Left lung (tissue), 10 donors: ENCODE data around the gene PRSS50. TPM values are rescaled to one million over a fixed set of nuclear protein-coding genes. Genes with fewer than 3 reads are reported as not detected.

Experiments used
- ATAC-seq: fragments of 200-7000 bp; cut with Tn5 transposase; one replicate; pipeline ENCODE4 v1.9.1; 2020; ENCODE audit warnings: moderate library complexity
- DNase-seq, 4 donors: peaks; one replicate each; pipeline ENCODE4 v3.0.0-alpha.2; 2013 to 2020
- H3K27ac ChIP-seq, 2 donors: fragments of 200-600 bp; sonication (generic) in 1 of 2; one replicate each; pipeline versions ENCODE4 v1.5.0 to v1.8.0; 2020 to 2021
- H3K27me3 ChIP-seq, 2 donors: fragments of 200-600 bp; sonication (generic) in 1 of 2; one replicate each; pipeline versions ENCODE4 v1.5.0 to v1.8.0; 2020 to 2021
- H3K36me3 ChIP-seq, 2 donors: fragments of 200-600 bp; sonication (generic) in 1 of 2; one replicate each; pipeline versions ENCODE4 v1.5.0 to v1.8.0; 2020 to 2021
- H3K4me1 ChIP-seq, 2 donors: fragments of 200-600 bp; one replicate each; pipeline ENCODE4 v1.8.0; 2021
- H3K4me3 ChIP-seq, 2 donors: fragments of 200-600 bp; sonication (generic) in 1 of 2; one replicate each; pipeline versions ENCODE4 v1.5.0 to v1.8.0; 2020 to 2021; ENCODE audit warnings: mild to moderate bottlenecking in 1 of 2
- H3K9me3 ChIP-seq, 2 donors: fragments of 200-600 bp; sonication (generic) in 1 of 2; one replicate each; pipeline versions ENCODE4 v1.5.0 to v1.8.0; 2020 to 2021
- CTCF ChIP-seq, 2 donors: fragments of 200-600 bp; sonication (generic) in 1 of 2; IDR thresholded peaks; one replicate each; pipeline versions ENCODE4 v1.5.0 to v1.8.0; 2021; ENCODE audit warnings: antibody characterized with exemption in 2 of 2
- intact Hi-C, 2 donors: fragments of 100-400 bp; cut with DNase I; formaldehyde crosslinking; loops; one replicate each; pipeline versions ENCODE4 v1.11.2 to v1.14.2; 2022
- polyA plus RNA-seq, 6 donors: library from polyadenylated mRNA; unstranded; fragments of 120-200 nt; gene quantifications; one replicate each; pipeline ENCODE4 v1.2.1, GENCODE V29; 2013; ENCODE audit not compliant: insufficient read length in 6 of 6
- total RNA-seq, 2 donors: library from RNA; stranded (reverse); fragmentation: NEBNext Ultra II Directional; extraction: Animal tissue kit (Norgen Biotek cat#: 25700); gene quantifications; one replicate each; pipeline ENCODE4 v1.2.1, GENCODE V29; 2021
- donor health status: DM: no; HTN: yes; CAD: no.
- donor health status: DM: no; HTN: no; CAD: no.

PRSS50 gene
- total and polyA plus RNA-seq, 8 donors: 0.24 to 1.1 (median 0.66) TPM

DNA sequence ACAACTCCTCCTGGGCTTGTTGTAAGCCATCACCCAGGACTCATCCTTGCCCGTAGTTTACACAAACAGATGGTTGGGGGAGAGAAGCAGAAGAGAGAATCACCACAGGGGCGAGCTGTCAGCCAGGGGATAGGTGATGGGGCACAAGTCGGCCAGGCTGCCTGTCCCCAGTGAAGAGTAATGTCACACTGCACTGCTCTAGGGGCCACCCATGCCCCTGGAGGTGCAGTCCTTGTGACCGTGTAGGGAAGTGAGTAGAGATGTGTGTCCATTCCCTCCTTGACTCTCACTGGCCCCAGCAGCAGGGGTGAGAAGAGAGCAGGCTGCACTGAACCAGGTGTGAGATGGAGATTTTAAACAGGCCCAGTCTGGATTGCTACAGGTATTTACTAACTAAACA lies 17.1 kb upstream of the PRSS50 start:
- Histone ChIP-seq H3K27me3 (peaks cover 0 to 5% of the 10 kb centered on the region in 2 donors), H3K4me3 (no peak overlapping the region), H3K9me3 (no peaks in the 10 kb centered on the region), H3K36me3 (no peaks in the 10 kb centered on the region), H3K4me1 (no peaks in the 10 kb centered on the region), H3K27ac (no peak overlapping the region)
- DNase-seq (no peak), ATAC-seq (no peak)
- no peak for TF ChIP-seq CTCF (IDR thresholded peaks at IDR 0.05)
- intact Hi-C loops: no loop called here

DNA sequence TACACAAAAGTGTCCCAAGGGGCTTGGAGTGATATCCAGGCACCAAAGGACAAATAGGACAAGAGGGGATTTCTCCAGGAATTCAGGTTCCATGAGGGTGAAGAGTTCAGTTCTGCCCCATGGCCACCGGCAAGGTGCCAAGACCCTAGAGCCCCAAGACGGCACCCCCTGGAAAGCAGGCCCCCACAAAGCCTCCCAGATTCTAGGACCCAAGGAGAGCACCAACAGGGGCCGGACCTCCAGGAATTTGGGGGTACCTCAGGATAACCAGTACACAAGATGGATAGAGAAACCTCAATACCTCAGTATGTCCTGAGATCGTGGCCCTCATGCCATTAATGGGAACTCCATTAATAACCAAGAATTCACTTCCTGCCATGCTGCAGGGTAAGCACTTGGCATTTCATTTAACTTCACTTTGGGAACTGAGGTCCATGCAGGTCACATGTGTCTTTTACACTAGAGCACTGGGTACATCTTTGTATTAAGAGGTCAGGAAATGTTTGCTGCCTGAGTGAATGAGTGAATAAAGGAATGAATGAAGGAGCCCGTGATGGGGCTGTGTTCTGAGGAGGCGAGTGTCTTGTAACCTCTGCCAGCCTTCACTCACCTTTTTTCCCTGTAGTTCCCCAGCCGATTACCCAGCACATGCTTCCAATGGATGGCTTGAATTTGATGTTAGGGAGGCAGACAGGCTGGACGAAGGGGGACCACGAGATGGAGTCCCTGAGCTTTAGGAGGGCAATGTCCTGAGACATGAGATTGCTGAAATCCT lies 15.5 kb upstream of the PRSS50 start:
- no peaks in the 10 kb centered on the region for H3K4me1 ChIP-seq
- no peak overlapping the region for H3K27ac ChIP-seq
- H3K9me3 ChIP-seq: no peaks in the 10 kb centered on the region
- H3K27me3 ChIP-seq: peaks cover 0 to 5% of the 10 kb centered on the region in 2 donors
- intact Hi-C loops: no loop called here
- no peaks in the 10 kb centered on the region for H3K36me3 ChIP-seq
- no peak for ATAC-seq
- no peak overlapping the region for H3K4me3 ChIP-seq
- DNase-seq: no peak
- TF ChIP-seq CTCF (IDR thresholded peaks at IDR 0.05): no peak

DNA sequence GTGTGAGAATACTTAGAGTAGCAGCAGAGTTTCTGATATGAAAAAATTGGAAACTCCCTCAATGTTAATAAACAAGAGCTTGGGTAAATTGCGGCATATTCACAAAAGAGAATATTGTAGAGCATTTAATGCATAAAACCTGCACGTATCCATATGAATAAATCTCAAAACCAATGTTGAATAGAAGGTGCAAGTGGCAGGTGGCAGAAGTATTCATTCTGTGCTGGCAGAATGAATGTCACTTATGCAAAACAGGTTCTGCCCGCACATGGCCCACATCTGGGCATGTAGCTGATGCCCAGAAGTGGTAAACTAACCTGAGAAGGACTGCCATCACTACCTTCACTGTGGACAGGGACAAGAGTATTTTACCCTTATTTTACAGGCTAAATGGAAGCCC lies 14.1 kb upstream of the PRSS50 start:
- Histone ChIP-seq H3K4me1 (no peaks in the 10 kb centered on the region), H3K9me3 (no peaks in the 10 kb centered on the region), H3K27ac (no peak overlapping the region), H3K27me3 (peaks cover 0 to 5% of the 10 kb centered on the region in 2 donors), H3K4me3 (no peak overlapping the region), H3K36me3 (no peaks in the 10 kb centered on the region)
- intact Hi-C loops: no loop called here
- no peak for TF ChIP-seq CTCF (IDR thresholded peaks at IDR 0.05)
- ATAC-seq (no peak), DNase-seq (no peak)

- Histone ChIP-seq H3K4me1 (no peaks in the 10 kb centered on the region), H3K36me3 (no peaks in the 10 kb centered on the region), H3K4me3 (no peak overlapping the region), H3K9me3 (no peaks in the 10 kb centered on the region), H3K27me3 (peaks cover 0 to 5% of the 10 kb centered on the region in 2 donors), H3K27ac (no peak overlapping the region)
- DNase-seq (no peak), ATAC-seq (no peak)
- intact Hi-C loops: no loop called here
- TF ChIP-seq CTCF (IDR thresholded peaks at IDR 0.05): no peak
These were observed 13.2 kb upstream of the PRSS50 start for GRCh38 chr3:46730819-46731218.

DNA sequence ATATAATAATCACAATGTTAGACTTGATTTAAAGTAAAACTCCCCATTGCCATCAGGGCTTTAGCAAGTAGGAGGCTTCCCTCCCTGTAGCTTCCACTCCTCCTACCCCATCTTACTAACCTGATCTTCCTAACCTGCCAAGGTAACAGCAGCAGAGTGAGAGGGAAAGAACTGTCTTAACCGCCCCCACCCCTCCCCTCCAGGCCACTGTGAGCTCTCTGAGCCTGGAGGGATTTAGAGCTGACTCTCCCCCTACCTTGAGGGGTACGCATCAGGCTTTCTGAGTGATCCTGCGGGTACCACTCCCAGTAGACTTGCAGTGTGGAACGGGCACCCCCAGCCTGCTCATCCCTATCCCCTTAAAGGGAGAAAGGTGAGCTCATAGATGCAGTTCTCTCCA lies 11.4 kb upstream of the PRSS50 start:
- Histone ChIP-seq H3K4me3 (no peak overlapping the region), H3K27me3 (peaks cover 0 to 5% of the 10 kb centered on the region in 2 donors), H3K9me3 (no peaks in the 10 kb centered on the region), H3K36me3 (no peaks in the 10 kb centered on the region), H3K27ac (no peak overlapping the region), H3K4me1 (no peaks in the 10 kb centered on the region)
- intact Hi-C loops: no loop called here
- ATAC-seq (no peak), DNase-seq (no peak)
- no peak for TF ChIP-seq CTCF (IDR thresholded peaks at IDR 0.05)
